ENCODE measurements around the gene FBXO2. TPM values are rescaled to one million over a fixed set of nuclear protein-coding genes. Genes with fewer than 3 reads are reported as not detected.

Gene FBXO2
- total and polyA plus RNA-seq, 9 of the 15 experiments (the other 6 are each of a cell fraction or from before 2014, with no cell fraction given), result 0.04 to 1.9 (median 0.27) TPM

DNA sequence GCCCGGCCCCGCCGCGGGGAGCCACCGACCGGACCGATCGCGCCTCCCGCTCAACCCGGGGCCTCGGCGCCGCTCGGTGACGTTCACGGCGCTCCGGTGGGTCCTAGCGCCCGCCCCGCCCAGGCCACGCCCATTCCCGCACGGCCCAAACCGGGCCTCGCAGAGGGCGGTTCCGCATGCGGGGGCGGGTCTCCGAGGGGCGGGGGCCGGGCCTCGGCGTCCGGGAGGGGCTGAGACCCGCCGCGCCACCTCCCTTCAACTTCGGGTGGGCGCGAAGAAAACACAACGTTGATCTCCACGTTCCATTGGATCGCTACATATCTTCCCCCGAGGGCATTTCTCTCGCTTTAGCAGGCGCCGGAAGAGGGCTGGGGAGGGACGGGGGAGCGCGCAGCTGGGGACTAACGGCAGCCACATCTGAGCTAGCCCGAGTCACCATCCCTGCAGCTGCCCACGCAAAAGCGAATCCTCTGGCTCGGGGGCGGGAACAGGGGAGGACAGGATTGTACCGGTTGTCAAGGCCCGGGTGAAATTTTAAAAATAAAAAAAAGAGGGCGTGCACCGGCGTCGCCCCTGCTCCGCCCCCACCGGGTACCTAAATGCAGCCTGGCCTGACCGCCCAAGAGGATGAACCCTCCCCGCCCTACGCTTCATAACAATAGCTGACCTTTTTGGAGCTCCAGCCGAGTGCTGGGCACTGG lies 27.0 kb upstream of the FBXO2 start, which contains the start of gene MAD2L2 (continued):
- TF ChIP-seq, protein P1, sequence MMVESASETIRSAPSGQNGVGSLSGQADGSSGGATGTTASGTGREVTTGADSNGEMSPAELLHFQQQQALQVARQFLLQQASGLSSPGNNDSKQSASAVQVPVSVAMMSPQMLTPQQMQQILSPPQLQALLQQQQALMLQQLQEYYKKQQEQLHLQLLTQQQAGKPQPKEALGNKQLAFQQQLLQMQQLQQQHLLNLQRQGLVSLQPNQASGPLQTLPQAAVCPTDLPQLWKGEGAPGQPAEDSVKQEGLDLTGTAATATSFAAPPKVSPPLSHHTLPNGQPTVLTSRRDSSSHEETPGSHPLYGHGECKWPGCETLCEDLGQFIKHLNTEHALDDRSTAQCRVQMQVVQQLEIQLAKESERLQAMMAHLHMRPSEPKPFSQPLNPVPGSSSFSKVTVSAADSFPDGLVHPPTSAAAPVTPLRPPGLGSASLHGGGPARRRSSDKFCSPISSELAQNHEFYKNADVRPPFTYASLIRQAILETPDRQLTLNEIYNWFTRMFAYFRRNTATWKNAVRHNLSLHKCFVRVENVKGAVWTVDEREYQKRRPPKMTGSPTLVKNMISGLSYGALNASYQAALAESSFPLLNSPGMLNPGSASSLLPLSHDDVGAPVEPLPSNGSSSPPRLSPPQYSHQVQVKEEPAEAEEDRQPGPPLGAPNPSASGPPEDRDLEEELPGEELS (CRISPR knock-in tag; IDR thresholded peaks at IDR 0.05; ENCODE audit: borderline replicate concordance), result no peak
- peak; percentile 91 for TF ChIP-seq POLR2G (IDR thresholded peaks at IDR 0.05; ENCODE audit: low read depth, low read length)
- TF ChIP-seq, protein P2, sequence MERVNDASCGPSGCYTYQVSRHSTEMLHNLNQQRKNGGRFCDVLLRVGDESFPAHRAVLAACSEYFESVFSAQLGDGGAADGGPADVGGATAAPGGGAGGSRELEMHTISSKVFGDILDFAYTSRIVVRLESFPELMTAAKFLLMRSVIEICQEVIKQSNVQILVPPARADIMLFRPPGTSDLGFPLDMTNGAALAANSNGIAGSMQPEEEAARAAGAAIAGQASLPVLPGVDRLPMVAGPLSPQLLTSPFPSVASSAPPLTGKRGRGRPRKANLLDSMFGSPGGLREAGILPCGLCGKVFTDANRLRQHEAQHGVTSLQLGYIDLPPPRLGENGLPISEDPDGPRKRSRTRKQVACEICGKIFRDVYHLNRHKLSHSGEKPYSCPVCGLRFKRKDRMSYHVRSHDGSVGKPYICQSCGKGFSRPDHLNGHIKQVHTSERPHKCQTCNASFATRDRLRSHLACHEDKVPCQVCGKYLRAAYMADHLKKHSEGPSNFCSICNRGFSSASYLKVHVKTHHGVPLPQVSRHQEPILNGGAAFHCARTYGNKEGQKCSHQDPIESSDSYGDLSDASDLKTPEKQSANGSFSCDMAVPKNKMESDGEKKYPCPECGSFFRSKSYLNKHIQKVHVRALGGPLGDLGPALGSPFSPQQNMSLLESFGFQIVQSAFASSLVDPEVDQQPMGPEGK (CRISPR knock-in tag; IDR thresholded peaks at IDR 0.05; ENCODE audit: borderline replicate concordance), result no peak
- TF ChIP-seq MYBL2 (IDR thresholded peaks at IDR 0.05; ENCODE audit: low read depth), result peak; percentile 22; the same call in 1 of the 2 replicates
- TF ChIP-seq MYBL2 (CRISPR knock-in tag; IDR thresholded peaks at IDR 0.05; ENCODE audit: borderline replicate concordance), result no peak
- TF ChIP-seq EHMT2 (IDR thresholded peaks at IDR 0.05), result no peak
- TF ChIP-seq TARDBP (IDR thresholded peaks at IDR 0.05), result no peak
- TF ChIP-seq LCOR (CRISPR knock-in tag; IDR thresholded peaks at IDR 0.05), result no peak; the same call in 1 of the 2 replicates
- TF ChIP-seq JUND (IDR thresholded peaks at IDR 0.05; ENCODE audit: borderline replicate concordance, low read depth, low read length), result peak; percentile 57; the same call in 1 of the 2 replicates
- peak; percentile 38; the same call in 1 of the 3 replicates for TF ChIP-seq JUND (tag; IDR thresholded peaks at IDR 0.05; ENCODE audit: borderline replicate concordance, low read depth, low read length)
- 0 out of 4 replicates have a peak, but pooled peaks of 1 of the 2 experiments have one; percentile 40 for TF ChIP-seq TRIM24 (IDR thresholded peaks at IDR 0.05)
- TF ChIP-seq GTF2F1 (IDR thresholded peaks at IDR 0.05; ENCODE audit: low read depth, low read length), result no peak
- TF ChIP-seq HNRNPUL1 (IDR thresholded peaks at IDR 0.05; ENCODE audit: low read length), result no peak
- no peak for TF ChIP-seq SRSF9 (IDR thresholded peaks at IDR 0.05; ENCODE audit: borderline replicate concordance, low read depth, low read length)
- TF ChIP-seq CCAR2 (IDR thresholded peaks at IDR 0.05; ENCODE audit: low read depth, low read length), result no peak
- TF ChIP-seq TOE1 (IDR thresholded peaks at IDR 0.05; ENCODE audit: borderline replicate concordance), result peak; percentile 91; the same call in 1 of the 2 replicates
- no peak for TF ChIP-seq TOE1 (CRISPR knock-in tag; IDR thresholded peaks at IDR 0.05; ENCODE audit: borderline replicate concordance, low read depth)
- no peak for TF ChIP-seq RBM15 (IDR thresholded peaks at IDR 0.05; ENCODE audit: insufficient read depth, low read length)
- TF ChIP-seq ZNF311 (CRISPR knock-in tag; IDR thresholded peaks at IDR 0.05), result no peak
- no peak for TF ChIP-seq TAF9B (IDR thresholded peaks at IDR 0.05; ENCODE audit: partially characterized antibody)
- no peak for TF ChIP-seq NFIX (CRISPR knock-in tag; IDR thresholded peaks at IDR 0.05; ENCODE audit: low read depth)
- TF ChIP-seq TFAM (CRISPR knock-in tag; conservative IDR thresholded peaks at IDR 0.05), result no peak
- peak; percentile 8 for TF ChIP-seq SMAD1 (IDR thresholded peaks at IDR 0.05; ENCODE audit: low read depth, low read length, partially characterized antibody)
- no peak for TF ChIP-seq FOXJ2 (tag; IDR thresholded peaks at IDR 0.05)
- TF ChIP-seq MYNN (IDR thresholded peaks at IDR 0.05), result 0 out of 2 replicates have a peak, but pooled peaks have one; percentile 44
- no peak for TF ChIP-seq MYNN (CRISPR knock-in tag; IDR thresholded peaks at IDR 0.05)
- TF ChIP-seq ZBTB7A (IDR thresholded peaks at IDR 0.05; ENCODE audit: borderline replicate concordance, control insufficient read depth, low read depth, low read length), result peak; percentile 86

Measured in K562 (cell line).